Astrocyte (in vitro differentiated cells and primary cell): Measurements from ENCODE around the gene B3GNT9.
A peak's percentile ranks its signal among the peaks of the same experiment; 100 is the strongest.

Experiments used
- CTCF ChIP-seq: IDR thresholded peaks from 2 replicates; pipeline ENCODE4 v1.5.1; 2011; ENCODE audit warnings: low read depth, mild to moderate bottlenecking, inconsistent platforms, low read length, moderate library complexity; ENCODE audit not compliant: insufficient read depth
- EZH2 ChIP-seq: IDR thresholded peaks from 2 replicates; pipeline ENCODE4 v1.6.1; 2012; ENCODE audit warnings: mild to moderate bottlenecking, low read length, inconsistent platforms; ENCODE audit not compliant: insufficient read depth

- TF ChIP-seq CTCF (peak; percentile 38), EZH2 (no peak)
These were observed 46.7 kb downstream of the B3GNT9 start for GRCh38 chr16:67104061-67104460.
